ENCODE results near the gene AP3B1.
"Not testable (repeated sequence)": the region's sequence is repeated elsewhere in the genome, so short reads cannot be mapped to it uniquely, and the experiment has no call there.

Gene AP3B1

GRCh38 chr5:78060421-78060820, 234.1 kb downstream of the AP3B1 start:
- DNase-seq: no peak

GRCh38 chr5:78058625-78059024, 235.9 kb downstream of the AP3B1 start:
- DNase-seq: no peak

GRCh38 chr5:78056901-78057514, 237.5 kb downstream of the AP3B1 start:
- DNase-seq: no peak

GRCh38 chr5:78056053-78056452, 238.4 kb downstream of the AP3B1 start:
- no peak for DNase-seq

GRCh38 chr5:78050888-78051287, 243.6 kb downstream of the AP3B1 start:
- DNase-seq: no peak

GRCh38 chr5:78046823-78047222, 247.7 kb downstream of the AP3B1 start:
- not testable (repeated sequence) for DNase-seq

GRCh38 chr5:78046006-78046405, 248.5 kb downstream of the AP3B1 start:
- DNase-seq: no peak

GRCh38 chr5:78041805-78042204, 252.7 kb downstream of the AP3B1 start:
- no peak for DNase-seq

- DNase-seq: no peak
Measured at GRCh38 chr5:78025540-78025939, 269.0 kb downstream of the AP3B1 start.

- DNase-seq: no peak
Measured at GRCh38 chr5:78019744-78020143, 274.8 kb downstream of the AP3B1 start.

- no peak for DNase-seq
Measured at GRCh38 chr5:78016863-78017529, 277.5 kb downstream of the AP3B1 start.

GRCh38 chr5:78009937-78010527, 284.5 kb downstream of the AP3B1 start:
- DNase-seq: no peak

GRCh38 chr5:78008356-78008967, 286.0 kb downstream of the AP3B1 start:
- peak in 3 of 14 donors; percentile 25 to 27 (median 26) for DNase-seq

- DNase-seq: no peak
Measured at GRCh38 chr5:78007233-78007632, 287.3 kb downstream of the AP3B1 start.

GRCh38 chr5:78006449-78006848, 288.0 kb downstream of the AP3B1 start:
- no peak for DNase-seq

- DNase-seq: peak in 1 of 14 donors; percentile 28
Measured at GRCh38 chr5:78005021-78005785, 289.3 kb downstream of the AP3B1 start.

GRCh38 chr5:78004559-78004958, 289.9 kb downstream of the AP3B1 start:
- no peak for DNase-seq

- peak in 2 of 14 donors; percentile 33 to 40 for DNase-seq
Measured at GRCh38 chr5:78003919-78004318, 290.6 kb downstream of the AP3B1 start.

- no peak for DNase-seq
Measured at GRCh38 chr5:78003450-78003849, 291.0 kb downstream of the AP3B1 start.

GRCh38 chr5:78002690-78003089, 291.8 kb downstream of the AP3B1 start:
- peak in 1 of 14 donors; percentile 24 for DNase-seq

- no peak for DNase-seq
Measured at GRCh38 chr5:78001197-78001596, 293.3 kb downstream of the AP3B1 start.

GRCh38 chr5:78000191-78000590, 294.3 kb downstream of the AP3B1 start:
- no peak for DNase-seq

GRCh38 chr5:77999399-77999798, 295.1 kb downstream of the AP3B1 start:
- no peak for DNase-seq
